Measurements from ENCODE around the gene OBP2B. TPM values are rescaled to one million over a fixed set of nuclear protein-coding genes. Genes with fewer than 3 reads are reported as not detected.
"Not testable (repeated sequence)": the region's sequence is repeated elsewhere in the genome, so short reads cannot be mapped to it uniquely, and the experiment has no call there.

OBP2B gene
- total RNA-seq, 1 donor from 2014 or later: not detected

DNA sequence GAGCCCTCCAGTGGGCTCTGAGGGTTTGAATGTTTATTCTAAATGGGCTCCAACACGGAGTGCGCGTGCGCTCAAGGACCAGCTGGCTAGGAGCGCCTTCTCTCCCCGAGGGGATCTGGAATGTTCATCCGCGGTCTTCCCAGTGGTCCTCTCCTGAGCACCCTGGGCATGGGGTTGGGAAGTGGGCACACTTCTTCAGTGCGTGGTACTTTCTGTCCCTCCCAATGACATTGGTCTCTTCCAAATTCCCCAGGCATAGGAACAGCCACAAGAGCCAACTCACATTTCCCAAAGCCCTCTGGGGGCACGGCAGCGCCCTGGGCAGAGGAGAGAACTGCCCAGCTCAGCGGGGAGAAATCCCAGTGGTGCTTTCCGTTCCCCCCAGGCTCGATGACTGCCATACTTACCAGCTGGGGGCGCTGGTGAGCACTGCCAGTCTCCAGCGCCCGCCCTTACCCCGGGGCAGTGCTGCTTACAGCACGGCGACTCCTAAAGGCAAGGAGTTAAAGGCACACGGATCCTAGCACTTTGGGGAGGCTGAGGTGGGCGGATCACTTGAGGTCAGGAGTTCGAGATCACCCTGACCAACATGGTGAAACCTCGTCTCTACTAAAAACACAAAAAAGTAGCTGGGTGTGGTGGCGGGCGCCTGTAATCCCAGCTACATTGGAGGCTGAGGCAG, 29.9 kb upstream of the OBP2B start:
- peak in 1 of 2 donors; percentile 66 for DNase-seq (ENCODE audit: low read depth in 2 of 2)

DNA sequence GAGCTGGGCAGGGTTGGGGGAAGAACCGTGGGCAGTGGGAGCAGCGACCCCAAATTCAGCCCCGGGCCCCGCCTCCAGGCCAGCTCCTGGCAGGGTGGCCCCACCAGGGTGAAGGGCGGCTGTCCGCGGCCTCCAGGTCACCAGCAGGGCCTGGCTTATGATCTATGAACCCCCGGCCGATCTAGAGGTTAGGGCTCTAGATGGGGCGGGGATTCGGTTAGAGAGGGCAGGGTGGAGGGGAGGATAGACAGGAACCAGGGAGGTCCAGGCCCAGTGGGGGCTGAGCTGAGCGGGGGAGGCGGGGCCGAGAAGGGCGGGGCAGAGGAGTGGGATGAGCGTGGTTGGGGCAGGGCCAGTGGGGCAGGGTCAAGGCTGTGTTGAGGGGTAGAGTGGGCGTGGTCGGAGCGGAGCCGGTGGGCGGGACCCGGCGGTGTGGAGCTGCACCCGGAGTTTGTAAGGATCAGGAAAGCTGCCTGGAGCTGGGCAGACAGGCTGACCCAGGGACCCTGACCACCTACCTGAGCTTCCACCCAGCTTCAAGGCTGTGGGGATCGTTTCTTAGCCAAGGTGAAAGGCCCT, 29.3 kb upstream of the OBP2B start:
- peak in 1 of 2 donors; percentile 57 for DNase-seq (ENCODE audit: low read depth in 2 of 2)

GRCh38 chr9:133237035-133237731, 28.1 kb upstream of the OBP2B start:
- DNase-seq (ENCODE audit: low read depth in 2 of 2): peak; percentile 63 to 71

DNA sequence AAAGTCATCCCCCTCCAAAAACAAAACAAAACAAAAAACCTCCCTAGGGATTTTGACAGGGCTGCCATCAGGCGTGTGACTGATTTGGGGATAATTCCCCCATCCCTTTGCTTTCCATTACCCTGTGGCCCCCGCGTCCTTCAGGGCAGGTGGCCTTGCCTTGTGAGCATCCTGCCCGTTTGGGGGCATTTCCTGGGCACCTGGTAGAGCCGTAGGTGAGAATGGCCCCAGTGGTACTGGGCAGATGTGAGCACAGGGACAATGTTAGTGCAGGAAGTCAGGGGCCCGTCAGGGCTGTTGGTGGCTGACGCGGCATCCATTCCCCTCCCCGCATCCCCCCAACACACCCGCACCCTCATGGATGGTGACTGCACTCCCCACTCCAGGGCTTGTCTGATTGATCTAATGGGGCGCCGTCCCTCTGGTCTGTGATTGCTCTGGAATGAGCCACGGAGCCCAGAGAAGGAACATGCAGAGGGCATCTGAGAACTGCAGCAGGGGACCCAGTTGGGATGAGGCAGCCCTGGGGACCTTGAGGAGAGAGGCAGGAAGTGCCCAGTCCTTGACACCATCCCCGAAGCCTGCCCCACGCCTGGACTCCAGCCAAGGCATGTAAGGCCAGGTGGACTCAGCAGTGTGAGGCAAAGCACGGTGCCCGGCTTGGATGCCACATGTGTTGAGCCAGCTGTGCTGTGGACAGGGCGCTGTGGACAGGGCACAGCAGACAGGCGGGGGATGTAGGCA, 27.4 kb upstream of the OBP2B start:
- DNase-seq (ENCODE audit: low read depth in 2 of 2): not testable (repeated sequence)

- no peak for DNase-seq (ENCODE audit: low read depth in 2 of 2)
These were observed 26.6 kb upstream of the OBP2B start for GRCh38 chr9:133235549-133236222.

DNA sequence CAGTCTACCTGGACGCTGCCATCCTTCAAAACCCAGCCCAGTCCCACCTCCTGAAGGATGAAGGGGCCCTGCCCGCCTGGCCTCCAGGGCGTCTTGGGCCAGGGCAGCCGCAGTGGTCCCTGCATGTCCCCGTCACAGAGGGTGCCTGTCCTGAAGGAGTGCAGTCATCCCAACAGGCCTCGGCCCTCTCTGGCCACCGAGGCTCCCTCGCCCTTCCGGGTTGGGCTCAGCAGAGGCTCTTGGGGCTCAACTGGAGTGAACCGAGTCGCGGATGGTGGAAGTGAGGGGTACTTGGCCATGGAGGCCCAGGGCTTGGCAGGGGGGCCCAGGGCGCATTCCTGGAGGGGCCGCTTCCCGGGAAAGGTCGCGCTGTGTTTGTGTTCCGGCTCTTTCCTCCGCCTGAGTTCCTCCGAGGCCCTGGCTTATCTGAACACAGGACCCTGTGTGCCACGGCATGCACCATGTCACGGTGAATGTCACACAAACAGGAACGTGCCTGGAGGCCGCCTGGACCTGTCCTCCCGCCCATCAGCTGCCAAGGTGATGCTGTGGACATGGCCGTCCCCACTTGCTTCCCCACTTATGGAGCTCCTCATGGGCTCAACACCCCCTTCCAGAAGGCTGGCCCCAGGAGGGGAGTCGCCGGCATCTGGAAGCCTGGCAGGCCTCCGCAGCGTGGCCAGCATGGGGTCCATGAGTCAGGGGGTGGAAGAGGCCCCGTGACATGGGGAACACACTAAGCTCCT, 25.7 kb upstream of the OBP2B start:
- DNase-seq (ENCODE audit: low read depth in 2 of 2): no peak

- DNase-seq (ENCODE audit: low read depth in 2 of 2): peak in 1 of 2 donors; percentile 77
These were observed 24.8 kb upstream of the OBP2B start for GRCh38 chr9:133233681-133234432.

DNA sequence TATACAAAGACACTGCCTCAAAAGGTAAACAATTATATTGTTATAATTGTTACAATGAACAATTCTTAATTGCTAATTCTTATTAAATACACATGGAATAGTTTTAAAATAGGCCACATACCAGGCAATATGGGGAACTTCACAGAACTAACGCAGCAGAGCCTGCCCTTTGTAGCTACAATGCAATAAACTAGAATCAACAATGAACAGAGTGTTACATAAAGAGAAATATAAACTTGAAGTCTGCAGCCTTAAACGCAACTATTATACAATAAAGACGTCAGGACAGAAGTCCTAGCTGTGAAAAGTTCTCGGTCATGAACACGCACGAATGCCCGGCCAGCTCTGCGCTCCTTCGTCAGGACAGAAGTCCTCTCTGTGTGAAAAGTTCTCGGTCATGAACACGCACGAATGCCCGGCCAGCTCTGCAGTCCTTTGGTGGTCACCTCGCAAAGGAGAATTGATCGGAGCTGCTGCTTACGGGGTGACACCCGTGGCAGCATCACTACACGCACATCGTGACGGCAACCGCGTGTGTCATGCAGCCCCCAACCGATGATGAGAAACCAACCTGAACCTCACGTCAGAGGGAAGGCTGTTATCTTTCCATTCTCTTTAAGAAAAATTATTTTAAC, 23.0 kb upstream of the OBP2B start:
- not testable (repeated sequence) for DNase-seq (ENCODE audit: low read depth in 2 of 2)

DNA sequence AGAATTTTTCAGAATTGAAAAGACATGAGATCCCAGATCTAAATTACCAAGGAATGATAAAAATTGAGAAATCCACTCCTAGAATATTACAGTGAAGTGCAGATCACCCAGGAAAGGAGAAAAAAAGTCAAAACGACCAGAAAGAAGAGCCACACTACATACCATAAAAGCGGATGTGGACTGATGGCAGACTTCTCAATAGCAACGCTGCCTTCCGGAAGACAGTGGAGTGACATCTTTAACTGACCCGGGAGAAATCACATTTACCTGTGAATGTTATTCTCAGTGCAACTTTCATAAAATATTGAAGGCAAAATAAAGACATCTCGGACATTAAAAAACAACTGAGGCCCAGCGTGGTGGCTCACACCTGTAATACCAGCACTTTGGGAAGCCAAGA, 21.5 kb upstream of the OBP2B start:
- DNase-seq (ENCODE audit: low read depth in 2 of 2): not testable (repeated sequence)

DNA sequence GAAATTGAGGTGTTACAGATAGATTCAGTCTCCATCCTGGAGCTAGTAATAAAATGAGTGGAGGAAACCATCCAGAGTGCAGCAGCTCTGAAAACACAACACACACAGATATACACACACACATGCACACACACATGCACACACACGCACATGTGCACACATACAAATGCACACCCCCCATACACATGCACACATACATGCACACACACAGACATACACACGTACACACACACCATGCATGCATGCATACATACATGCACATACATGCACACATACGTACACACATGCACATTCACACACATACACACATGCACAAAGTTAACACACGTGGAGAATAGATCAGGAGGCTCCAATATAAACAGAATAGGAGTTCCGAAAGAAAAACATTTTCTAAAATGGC, 21.0 kb upstream of the OBP2B start:
- no peak for DNase-seq (ENCODE audit: low read depth in 2 of 2)

- DNase-seq (ENCODE audit: low read depth in 2 of 2): not testable (repeated sequence)
These were observed 19.6 kb upstream of the OBP2B start for GRCh38 chr9:133228474-133229193.

- not testable (repeated sequence) for DNase-seq (ENCODE audit: low read depth in 2 of 2)
These were observed 18.9 kb upstream of the OBP2B start for GRCh38 chr9:133227996-133228395.

DNA sequence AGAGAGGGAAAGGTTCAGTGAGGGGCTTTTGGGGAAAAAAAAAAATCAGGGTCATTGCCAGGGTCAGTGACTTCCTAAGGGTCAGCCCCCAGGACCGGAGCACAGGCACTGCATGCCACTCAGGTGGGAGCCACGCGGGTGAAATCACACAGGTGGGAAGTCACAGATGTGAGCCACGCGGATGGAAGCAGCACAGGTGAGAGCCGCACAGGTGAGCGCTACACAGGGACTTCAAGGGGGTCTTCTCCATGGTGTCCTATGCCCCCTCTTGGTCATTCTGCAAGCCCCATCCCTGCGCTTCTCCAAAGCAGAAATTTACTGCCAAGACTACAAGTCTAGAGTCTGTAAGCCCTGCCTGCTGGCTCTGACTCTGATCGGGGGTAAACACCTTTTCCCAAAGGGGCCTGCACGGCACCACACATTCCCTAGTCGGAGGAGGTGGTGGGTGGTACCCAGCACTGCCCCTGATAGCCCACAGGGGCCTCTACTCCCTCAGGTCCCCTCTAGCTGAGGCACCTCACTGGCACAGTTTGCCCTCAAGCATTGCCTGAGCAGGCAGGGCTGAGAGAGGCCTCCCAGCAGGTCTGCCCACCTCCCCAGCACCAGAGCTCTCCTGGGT, 18.3 kb upstream of the OBP2B start:
- no peak for DNase-seq (ENCODE audit: low read depth in 2 of 2)

DNA sequence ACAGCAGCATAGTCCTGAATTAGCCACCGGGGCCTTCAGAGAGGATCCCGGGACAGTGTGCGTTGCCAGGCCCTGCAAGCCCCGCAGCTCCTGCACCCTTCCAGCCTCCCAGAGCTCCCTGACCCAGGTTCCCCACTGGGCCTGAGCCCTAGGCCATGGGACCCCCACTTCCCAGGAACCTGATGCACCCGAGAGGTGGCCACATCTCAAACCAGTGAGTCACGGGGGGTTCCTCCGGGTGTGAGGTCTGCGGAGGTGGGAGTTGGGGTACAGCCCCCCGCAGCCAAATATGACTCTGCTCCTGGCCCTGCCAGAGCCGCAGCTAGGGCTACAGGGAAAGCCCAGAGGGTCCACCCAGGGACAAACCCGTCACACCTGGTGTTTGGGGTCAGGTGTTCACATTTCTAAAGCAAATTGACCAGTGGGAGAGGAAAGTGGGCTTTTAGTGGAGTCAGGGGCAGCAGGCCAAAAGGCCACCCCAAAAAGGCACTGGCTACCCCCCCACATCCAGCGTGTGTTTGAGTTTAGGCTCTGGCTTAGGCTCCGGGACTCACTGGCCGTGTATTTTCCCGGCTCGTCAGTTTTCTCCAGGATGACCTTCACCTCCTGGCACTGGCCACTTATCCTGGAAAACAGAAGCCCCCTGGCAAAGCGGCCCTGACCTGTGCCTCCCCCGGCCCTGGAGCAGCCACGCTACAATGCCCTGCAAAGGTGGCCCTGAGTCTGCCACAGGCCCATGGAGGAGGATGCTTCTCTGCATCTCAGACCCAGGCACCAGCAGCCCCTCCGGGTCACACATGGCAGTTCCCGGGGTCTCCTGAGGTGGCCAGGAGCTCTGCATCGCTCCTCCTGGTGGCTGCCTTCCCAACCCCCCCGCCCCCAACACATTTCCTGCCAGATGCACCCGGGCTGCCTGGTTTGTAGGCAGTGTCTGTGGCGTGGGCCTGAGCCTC, 17.4 kb upstream of the OBP2B start:
- DNase-seq (ENCODE audit: low read depth in 2 of 2): no peak

DNA sequence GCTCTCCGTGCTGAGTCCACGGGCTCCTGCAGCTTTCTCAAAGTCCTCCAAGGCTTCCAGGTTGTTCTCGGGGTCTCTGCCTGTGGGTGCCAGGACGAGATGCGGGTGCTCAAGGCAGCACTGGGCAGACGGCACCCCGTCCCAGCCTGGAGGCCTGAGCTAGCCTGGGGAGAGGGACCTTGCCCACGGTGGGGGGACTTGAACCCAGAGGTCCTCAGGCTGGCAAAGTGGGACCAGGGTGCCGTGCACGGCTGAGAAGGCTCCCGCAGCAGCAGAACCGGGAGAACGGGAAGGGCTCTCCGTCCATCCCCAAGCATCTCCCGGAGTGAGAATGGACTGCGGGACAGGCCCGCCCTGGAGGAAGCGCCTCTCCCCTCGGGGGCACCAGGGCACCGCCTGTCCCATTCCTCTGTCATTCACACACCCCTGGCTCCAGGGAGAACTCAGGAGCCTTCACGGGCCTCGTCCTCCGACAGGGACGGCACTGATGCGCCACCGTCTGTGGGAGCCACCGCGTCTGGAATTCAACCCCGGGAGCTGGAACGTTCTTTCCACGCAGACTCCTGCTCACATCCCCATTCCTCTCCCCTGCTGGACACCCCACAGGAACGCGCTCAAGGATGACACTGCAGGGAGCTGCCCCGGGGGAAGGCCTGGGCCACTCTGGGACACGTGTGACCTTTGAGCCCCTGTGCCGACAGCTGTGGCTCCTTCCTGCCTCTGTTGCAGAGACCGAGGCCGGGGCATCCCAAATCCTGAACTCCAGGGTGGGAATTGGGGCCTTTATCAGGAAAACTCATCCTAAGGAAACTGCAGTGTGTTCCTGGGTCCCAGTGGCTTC, 16.3 kb upstream of the OBP2B start:
- DNase-seq (ENCODE audit: low read depth in 2 of 2): no peak

DNA sequence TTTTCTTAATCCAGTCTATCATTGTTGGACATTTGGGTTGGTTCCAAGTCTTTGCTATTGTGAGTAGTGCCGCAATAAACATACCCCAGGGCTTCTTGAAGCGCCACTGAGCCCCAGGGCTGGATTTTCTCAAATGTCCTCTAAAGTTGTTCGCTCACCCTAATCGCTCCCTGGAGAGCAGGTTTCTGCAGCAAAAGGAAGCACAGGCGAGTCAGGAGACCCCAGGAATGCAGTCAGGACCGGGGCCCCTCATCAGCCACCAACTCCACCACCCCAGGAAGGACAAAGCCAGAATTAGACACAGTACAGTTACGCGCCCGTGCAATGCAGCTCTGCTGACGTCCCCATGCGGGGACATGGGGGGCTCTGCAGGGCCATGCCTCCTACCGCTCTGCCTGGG, 15.7 kb upstream of the OBP2B start:
- no peak for DNase-seq (ENCODE audit: low read depth in 2 of 2)

All from dermis microvascular lymphatic vessel endothelial cell (primary cell).